Suprapubic skin (tissue), 4 donors: ENCODE results near the gene TGFBR3.

Source experiments
- CTCF ChIP-seq, 2 donors: fragments of 200-600 bp in 1 of 2; fragments of 450-650 bp in 1 of 2; sonication (generic) in 1 of 2; IDR thresholded peaks; one replicate each; pipeline ENCODE4 v1.5.1; 2016 to 2019; ENCODE audit warnings: antibody characterized with exemption in 2 of 2, mild to moderate bottlenecking in 1 of 2, moderate library complexity in 1 of 2
- EP300 ChIP-seq: sonication (generic); formaldehyde crosslinking; IDR thresholded peaks from one replicate; pipeline ENCODE4 v1.6.1; 2017; ENCODE audit warnings: antibody characterized with exemption
- POLR2A ChIP-seq, 2 donors: fragments of 450-650 bp; IDR thresholded peaks; one replicate each; pipeline ENCODE4 v1.6.1; 2017; ENCODE audit warnings: antibody characterized with exemption in 2 of 2, mild to moderate bottlenecking in 2 of 2, moderate library complexity in 2 of 2
- POLR2AphosphoS5 ChIP-seq, 3 donors: sonication (generic); formaldehyde crosslinking; IDR thresholded peaks; one replicate each; pipeline ENCODE4 v1.6.1; 2017; ENCODE audit warnings: antibody characterized with exemption in 3 of 3

- no peak for TF ChIP-seq CTCF (IDR thresholded peaks at IDR 0.05)
- TF ChIP-seq EP300, result no peak
- no peak for TF ChIP-seq POLR2A (IDR thresholded peaks at IDR 0.05)
- no peak for TF ChIP-seq POLR2AphosphoS5 (IDR thresholded peaks at IDR 0.05)
These were observed 160.3 kb downstream of the TGFBR3 start for GRCh38 chr1:91725618-91725988.
